ENCODE results near the gene TOP2A. TPM values are rescaled to one million over a fixed set of nuclear protein-coding genes. Genes with fewer than 3 reads are reported as not detected.

TOP2A gene
- total RNA-seq, 6 experiments from 2014 or later, result 0.22 to 7.3 (median 3.0) TPM

- ATAC-seq (no peak), DNase-seq (no peak)
- Histone ChIP-seq H3K27ac (no peak overlapping the region), H3K36me3 (no peaks in the 10 kb centered on the region), H3K9me3 (no peaks in the 10 kb centered on the region), H3K4me1 (peaks cover 0 to 39% (median 8%) of the 10 kb centered on the region in 4 donors), H3K27me3 (no peaks in the 10 kb centered on the region), H3K4me3 (no peak overlapping the region)
- intact Hi-C loops (cut with DNase I), result loop anchor here in 1 of 2 donors (10.0 kb wide), 1 partner anchor 70 kb away; no protein-coding TSS in a partner anchor
- TF ChIP-seq CTCF (IDR thresholded peaks at IDR 0.05) (no peak), POLR2A (IDR thresholded peaks at IDR 0.05) (no peak)
- WGBS (ENCODE audit: insufficient coverage, low coverage, low lambda C conversion rate, missing lambda C conversion rate), result 59% methylated on average over 4 of the region's 5 CpGs
Observed at GRCh38 chr17:40464392-40464855, 46.7 kb upstream of the TOP2A start.

DNA sequence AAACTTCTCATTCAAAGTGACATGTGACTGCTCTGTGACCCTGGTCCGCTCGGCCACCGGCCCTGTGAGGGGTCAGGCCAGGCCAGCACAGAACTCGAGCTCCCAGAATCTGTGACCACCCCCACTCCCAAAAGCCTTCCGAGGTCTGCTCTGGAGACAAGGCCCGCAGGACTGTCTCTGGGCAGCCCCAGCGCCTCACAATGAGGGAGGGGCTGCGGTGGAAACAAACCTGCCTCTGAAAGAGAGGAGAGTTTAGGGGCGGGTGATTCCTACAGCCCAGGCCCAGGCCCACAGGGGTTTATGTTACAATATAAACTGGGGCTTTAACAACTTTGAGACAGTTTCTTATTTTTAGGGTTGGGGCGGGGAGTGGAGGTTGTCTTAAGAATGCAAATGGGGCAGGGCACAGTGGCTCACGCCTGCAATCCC lies 45.4 kb upstream of the TOP2A start:
- no peak for TF ChIP-seq CTCF (IDR thresholded peaks at IDR 0.05)
- peak; percentile 37 for TF ChIP-seq POLR2A (IDR thresholded peaks at IDR 0.05)
- no peaks in the 10 kb centered on the region for H3K27me3 ChIP-seq
- no peaks in the 10 kb centered on the region for H3K36me3 ChIP-seq
- peak overlapping the region in 2 of 3 donors; percentile 31 to 49 for H3K27ac ChIP-seq
- DNase-seq (peak in 2 of 3 donors; percentile 76 to 79), ATAC-seq (peak; percentile 22 to 50 (median 34))
- peaks cover 0 to 52% (median 10%) of the 10 kb centered on the region in 4 donors for H3K4me1 ChIP-seq
- intact Hi-C loops (cut with DNase I), result loop anchor here in 1 of 2 donors (10.0 kb wide), 1 partner anchor 72 kb away; no protein-coding TSS in a partner anchor
- H3K4me3 ChIP-seq, result no peak overlapping the region
- WGBS (ENCODE audit: insufficient coverage, low coverage, low lambda C conversion rate, missing lambda C conversion rate), result 30% methylated on average over 10 of the region's 11 CpGs
- H3K9me3 ChIP-seq, result no peaks in the 10 kb centered on the region

GRCh38 chr17:40462343-40463121 lies 44.8 kb upstream of the TOP2A start:
- Histone ChIP-seq H3K27ac (peak overlapping the region; percentile 22 to 49 (median 31)), H3K4me1 (peaks cover 0 to 57% (median 13%) of the 10 kb centered on the region in 4 donors), H3K27me3 (no peaks in the 10 kb centered on the region), H3K4me3 (no peak overlapping the region), H3K36me3 (peaks cover 0 to 5% (median 3%) of the 10 kb centered on the region in 4 donors), H3K9me3 (no peaks in the 10 kb centered on the region)
- intact Hi-C loops (cut with DNase I), result loop anchor here in 1 of 2 donors (10.0 kb wide), 1 partner anchor 72 kb away; no protein-coding TSS in a partner anchor
- TF ChIP-seq CTCF (IDR thresholded peaks at IDR 0.05) (no peak), POLR2A (IDR thresholded peaks at IDR 0.05) (no peak)
- ATAC-seq (peak; percentile 2 to 9 (median 4)), DNase-seq (no peak)
- WGBS (ENCODE audit: insufficient coverage, low coverage, low lambda C conversion rate, missing lambda C conversion rate), result 25% methylated on average over 6 of the region's 9 CpGs

DNA sequence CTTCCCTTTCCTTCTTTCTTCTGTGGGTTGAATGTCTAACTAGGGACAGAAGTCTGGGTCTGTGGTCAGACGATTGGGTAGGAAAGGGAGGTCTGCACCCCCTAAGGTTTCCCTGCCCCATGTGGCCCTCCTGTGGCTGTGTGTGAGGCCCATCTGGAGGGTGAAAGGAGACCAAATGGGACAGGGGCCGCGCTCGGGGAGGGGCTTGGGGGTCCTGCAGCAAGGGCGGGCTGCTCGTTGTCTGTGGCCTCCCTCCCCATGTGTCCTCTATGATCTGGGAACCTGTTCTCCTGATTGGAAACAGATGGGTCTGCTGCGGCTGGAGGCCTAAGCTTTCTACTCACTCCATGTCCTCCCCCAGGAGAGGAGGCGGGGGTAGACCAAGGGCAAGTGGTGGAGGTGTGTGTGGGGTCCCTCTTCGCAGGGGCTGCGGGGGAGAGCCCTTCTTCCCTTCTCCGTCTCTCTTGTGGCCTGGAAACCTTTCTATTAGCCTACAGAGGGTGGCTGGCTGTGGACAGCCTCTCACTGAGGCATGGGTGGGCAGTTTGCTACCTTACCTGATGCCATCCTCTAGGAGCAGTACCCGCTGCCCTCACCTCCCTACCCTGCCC lies 44.1 kb upstream of the TOP2A start:
- H3K27me3 ChIP-seq, result no peaks in the 10 kb centered on the region
- ATAC-seq, result peak; percentile 0 to 7 (median 2)
- H3K4me1 ChIP-seq, result peaks cover 0 to 64% (median 16%) of the 10 kb centered on the region in 4 donors
- peak overlapping the region; percentile 22 to 49 (median 26) for H3K27ac ChIP-seq
- peaks cover 0 to 12% (median 7%) of the 10 kb centered on the region in 4 donors for H3K36me3 ChIP-seq
- TF ChIP-seq CTCF (IDR thresholded peaks at IDR 0.05) (no peak), POLR2A (IDR thresholded peaks at IDR 0.05) (peak; percentile 37)
- no peak overlapping the region for H3K4me3 ChIP-seq
- intact Hi-C loops (cut with DNase I), result loop anchor here in 1 of 2 donors (10.0 kb wide), 1 partner anchor 73 kb away; no protein-coding TSS in a partner anchor
- H3K9me3 ChIP-seq, result no peaks in the 10 kb centered on the region
- no peak for DNase-seq
- 43% methylated on average over 4 of the region's 12 CpGs for WGBS (ENCODE audit: insufficient coverage, low coverage, low lambda C conversion rate, missing lambda C conversion rate)
